H9 (cell line): ENCODE data around the gene AMMECR1. TPM values are rescaled to one million over a fixed set of nuclear protein-coding genes. Genes with fewer than 3 reads are reported as not detected.

Experiments used
- DNase-seq: peaks from one replicate; pipeline ENCODE4 v3.0.0-alpha.2; 2017
- H2AFZ ChIP-seq: one replicate; pipeline ENCODE4 v1.6.1; 2013; ENCODE audit warnings: mild to moderate bottlenecking, low read length, control low read depth, moderate library complexity
- H2AK5ac ChIP-seq: 2 replicates; pipeline ENCODE4 v1.6.1; 2013; ENCODE audit warnings: low read length, control low read depth, mixed read lengths; ENCODE audit not compliant: insufficient read length
- H2BK120ac ChIP-seq: one replicate; pipeline ENCODE4 v1.6.1; 2013; ENCODE audit warnings: low read depth, mild to moderate bottlenecking, low read length, control low read depth, inconsistent platforms; ENCODE audit not compliant: poor library complexity, severe bottlenecking
- H2BK12ac ChIP-seq: 2 replicates; pipeline ENCODE4 v1.6.1; 2013; ENCODE audit warnings: low read length, control low read depth, mixed read lengths, low read depth; ENCODE audit not compliant: insufficient read length
- H2BK15ac ChIP-seq: 2 replicates; pipeline ENCODE4 v1.6.1; 2013; ENCODE audit warnings: low read depth, low read length, control low read depth
- H2BK20ac ChIP-seq: one replicate; pipeline ENCODE4 v1.6.1; 2013; ENCODE audit warnings: low read depth, mild to moderate bottlenecking, low read length, control low read depth, inconsistent platforms; ENCODE audit not compliant: poor library complexity, severe bottlenecking
- H2BK5ac ChIP-seq: 2 replicates; pipeline ENCODE4 v1.6.1; 2013; ENCODE audit warnings: low read length, control low read depth, mixed read lengths; ENCODE audit not compliant: insufficient read length
- H3K14ac ChIP-seq: 2 replicates; pipeline ENCODE4 v1.6.1; 2013; ENCODE audit warnings: low read length, control low read depth; ENCODE audit not compliant: insufficient read depth
- H3K18ac ChIP-seq: 2 replicates; pipeline ENCODE4 v1.6.1; 2013; ENCODE audit warnings: low read depth, mild to moderate bottlenecking, mixed read lengths, low read length, control low read depth; ENCODE audit not compliant: insufficient read length
- H3K23ac ChIP-seq: 2 replicates; pipeline ENCODE4 v1.6.1; 2013; ENCODE audit warnings: low read length, control low read depth, mixed read lengths, low read depth; ENCODE audit not compliant: insufficient read length
- H3K23me2 ChIP-seq: 2 replicates; pipeline ENCODE4 v1.6.1; 2013; ENCODE audit warnings: low read depth, mild to moderate bottlenecking, mixed read lengths, low read length, control low read depth; ENCODE audit not compliant: insufficient read length, poor library complexity, severe bottlenecking
- H3K27ac ChIP-seq: 2 replicates; pipeline ENCODE4 v1.5.1; 2013; ENCODE audit warnings: low read length, control low read depth, mixed read lengths, low read depth; ENCODE audit not compliant: insufficient read length
- H3K27me3 ChIP-seq: 2 replicates; pipeline ENCODE4 v1.6.1; 2013; ENCODE audit warnings: low read length, control low read depth, inconsistent platforms; ENCODE audit not compliant: insufficient read depth
- H3K4ac ChIP-seq: 2 replicates; pipeline ENCODE4 v1.6.1; 2013; ENCODE audit warnings: low read depth, mild to moderate bottlenecking, control low read depth, inconsistent platforms, low read length, moderate library complexity
- H3K4me1 ChIP-seq: 2 replicates; pipeline ENCODE4 v1.6.1; 2013; ENCODE audit warnings: low read length, control low read depth, inconsistent platforms; ENCODE audit not compliant: insufficient read depth
- H3K4me2 ChIP-seq: 2 replicates; pipeline ENCODE4 v1.6.1; 2013; ENCODE audit warnings: low read length, control low read depth, mixed read lengths; ENCODE audit not compliant: insufficient read length, insufficient read depth
- H3K56ac ChIP-seq: 2 replicates; pipeline ENCODE4 v1.6.1; 2013; ENCODE audit warnings: low read depth, mild to moderate bottlenecking, mixed read lengths, low read length, control low read depth; ENCODE audit not compliant: insufficient read length
- H3K79me1 ChIP-seq: 2 replicates; pipeline ENCODE4 v1.6.1; 2013; ENCODE audit warnings: low read depth, mild to moderate bottlenecking, moderate library complexity, low read length, control low read depth, inconsistent platforms; ENCODE audit not compliant: insufficient read depth, poor library complexity, severe bottlenecking
- H3K79me2 ChIP-seq: 2 replicates; pipeline ENCODE4 v1.6.1; 2013; ENCODE audit warnings: low read length, control low read depth, inconsistent platforms; ENCODE audit not compliant: insufficient read depth
- H3K9ac ChIP-seq: 2 replicates; pipeline ENCODE4 v1.6.1; 2013; ENCODE audit warnings: low read length, control low read depth, mixed read lengths; ENCODE audit not compliant: insufficient read length; ENCODE audit errors: extremely low read depth
- H3K9me3 ChIP-seq: one replicate; pipeline ENCODE4 v1.6.1; 2013; ENCODE audit warnings: low read depth, low read length, inconsistent platforms; ENCODE audit not compliant: control insufficient read depth
- H3T11ph ChIP-seq: one replicate; pipeline ENCODE4 v1.6.1; 2013; ENCODE audit warnings: mild to moderate bottlenecking, low read length, control low read depth, inconsistent platforms
- H4K20me1 ChIP-seq: one replicate; pipeline ENCODE4 v1.6.1; 2013; ENCODE audit not compliant: control insufficient read depth, insufficient read length, insufficient read depth
- H4K5ac ChIP-seq: 2 replicates; pipeline ENCODE4 v1.6.1; 2013; ENCODE audit warnings: low read depth, mild to moderate bottlenecking, mixed read lengths, low read length, control low read depth; ENCODE audit not compliant: insufficient read length
- H4K8ac ChIP-seq: replicated peaks from 2 replicates; pipeline ENCODE4 v1.6.1; 2013; ENCODE audit warnings: low read length, control low read depth, mixed read lengths, low read depth; ENCODE audit not compliant: insufficient read length
- H4K91ac ChIP-seq: 2 replicates; pipeline ENCODE4 v1.6.1; 2013; ENCODE audit warnings: low read depth, mild to moderate bottlenecking, moderate library complexity, mixed read lengths, low read length, control low read depth; ENCODE audit not compliant: insufficient read length
- H3K27ac Mint-ChIP-seq, 3 experiments: 2 replicates in 2 of 3; 3 replicates in 1 of 3; pipeline ENCODE4 v1.8.0; 2020 to 2021; ENCODE audit warnings: mixed read lengths in 3 of 3, mild to moderate bottlenecking in 1 of 3, moderate library complexity in 1 of 3
- H3K27me3 Mint-ChIP-seq: 2 replicates; pipeline ENCODE4 v1.8.0; 2021; ENCODE audit warnings: low read depth, mild to moderate bottlenecking, moderate library complexity, mixed read lengths
- H3K36me3 Mint-ChIP-seq, 3 experiments: 2 replicates in 2 of 3; 3 replicates in 1 of 3; pipeline ENCODE4 v1.8.0; 2020 to 2021; ENCODE audit warnings: low read depth in 3 of 3, mixed read lengths in 3 of 3; ENCODE audit not compliant: insufficient read depth in 1 of 3
- H3K4me1 Mint-ChIP-seq, 2 experiments: 2 replicates each; pipeline ENCODE4 v1.8.0; 2020; ENCODE audit warnings: mixed read lengths in 2 of 2
- H3K4me3 Mint-ChIP-seq, 2 experiments: 2 replicates in 1 of 2; 3 replicates in 1 of 2; pipeline ENCODE4 v1.8.0; 2020 to 2021; ENCODE audit warnings: mild to moderate bottlenecking in 2 of 2, mixed read lengths in 2 of 2, moderate library complexity in 1 of 2
- H3K9me3 Mint-ChIP-seq, 2 experiments: 2 replicates in 1 of 2; 3 replicates in 1 of 2; pipeline ENCODE4 v1.8.0; 2020; ENCODE audit warnings: mild to moderate bottlenecking in 2 of 2, mixed read lengths in 2 of 2, moderate library complexity in 1 of 2
- WGBS: extraction: QIAGEN DNeasy Blood & Tissue Kit; methylation state at CpG from one replicate; pipeline ENCODE4 v1.1.7; 2013; ENCODE audit warnings: missing lambda C conversion rate, low lambda C conversion rate, mixed read lengths; ENCODE audit not compliant: insufficient read length; ENCODE audit errors: extremely low coverage; 5-methylcytosine and 5-hydroxymethylcytosine counted together
- total RNA-seq: library from RNA; stranded (reverse); gene quantifications from 2 replicates; pipeline ENCODE4 v1.2.1, GENCODE V29; 2021
- TF ChIP-seq, protein P1 (sequence below): fragments of 200-600 bp; sonication (generic); conservative IDR thresholded peaks from 3 replicates; pipeline ENCODE4 v1.8.0; 2021; ENCODE audit warnings: antibody characterized with exemption, mild to moderate bottlenecking

The AMMECR1 gene
- total RNA-seq, 1 experiment from 2014 or later: 28.5 TPM

DNA sequence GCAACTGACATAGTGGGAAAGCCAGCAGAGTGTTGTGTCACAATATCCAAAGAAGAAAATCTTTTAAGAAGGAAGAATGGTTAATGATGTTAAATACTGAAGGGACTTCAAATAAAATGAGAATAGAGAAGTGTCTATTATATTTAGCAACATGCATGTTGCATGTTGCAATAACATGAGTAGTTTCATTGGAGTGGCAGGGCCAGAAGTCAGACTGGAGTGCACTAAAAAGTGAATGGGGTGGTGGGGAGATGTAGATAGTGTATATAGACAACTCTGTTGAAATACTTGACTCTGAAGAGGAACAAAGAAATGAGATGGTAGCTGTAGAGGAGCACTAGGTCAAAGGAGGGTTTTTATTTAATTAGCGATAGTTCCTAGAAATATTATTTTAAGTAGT lies 9.5 kb upstream of the AMMECR1 start:
- no peak overlapping the region for H3K4me3 Mint-ChIP-seq
- Histone ChIP-seq H3K23ac (no peak overlapping the region), H3K27me3 (no peaks in the 10 kb centered on the region), H3T11ph (no peak overlapping the region), H2BK12ac (no peak overlapping the region), H2BK5ac (no peak overlapping the region), H3K79me2 (no peaks in the 10 kb centered on the region), H3K27ac (no peak overlapping the region), H3K4me1 (no peaks in the 10 kb centered on the region; the same call in 1 of the 2 replicates), H3K23me2 (no peaks in the 10 kb centered on the region), H3K4ac (no peak overlapping the region), H3K9me3 (no peaks in the 10 kb centered on the region), H2BK20ac (no peak overlapping the region), H4K5ac (no peak overlapping the region), H3K14ac (no peak overlapping the region), H3K79me1 (no peaks in the 10 kb centered on the region), H3K56ac (no peak overlapping the region), H4K20me1 (no peaks in the 10 kb centered on the region), H4K91ac (no peak overlapping the region), H3K4me2 (no peak overlapping the region), H3K18ac (no peak overlapping the region), H2AK5ac (no peak overlapping the region), H2BK15ac (no peak overlapping the region), H4K8ac (no peak overlapping the region), H2BK120ac (no peak overlapping the region), H2AFZ (no peak overlapping the region), H3K9ac (no peak overlapping the region)
- no CpG with 5 or more reads among the region's 1 CpG for WGBS
- H3K4me1 Mint-ChIP-seq: peaks cover 6 to 9% of the 10 kb centered on the region in 2 experiments
- H3K36me3 Mint-ChIP-seq: no peaks in the 10 kb centered on the region
- no peaks in the 10 kb centered on the region for H3K27me3 Mint-ChIP-seq
- H3K27ac Mint-ChIP-seq: no peak overlapping the region
- DNase-seq: no peak
- TF ChIP-seq, protein P1, sequence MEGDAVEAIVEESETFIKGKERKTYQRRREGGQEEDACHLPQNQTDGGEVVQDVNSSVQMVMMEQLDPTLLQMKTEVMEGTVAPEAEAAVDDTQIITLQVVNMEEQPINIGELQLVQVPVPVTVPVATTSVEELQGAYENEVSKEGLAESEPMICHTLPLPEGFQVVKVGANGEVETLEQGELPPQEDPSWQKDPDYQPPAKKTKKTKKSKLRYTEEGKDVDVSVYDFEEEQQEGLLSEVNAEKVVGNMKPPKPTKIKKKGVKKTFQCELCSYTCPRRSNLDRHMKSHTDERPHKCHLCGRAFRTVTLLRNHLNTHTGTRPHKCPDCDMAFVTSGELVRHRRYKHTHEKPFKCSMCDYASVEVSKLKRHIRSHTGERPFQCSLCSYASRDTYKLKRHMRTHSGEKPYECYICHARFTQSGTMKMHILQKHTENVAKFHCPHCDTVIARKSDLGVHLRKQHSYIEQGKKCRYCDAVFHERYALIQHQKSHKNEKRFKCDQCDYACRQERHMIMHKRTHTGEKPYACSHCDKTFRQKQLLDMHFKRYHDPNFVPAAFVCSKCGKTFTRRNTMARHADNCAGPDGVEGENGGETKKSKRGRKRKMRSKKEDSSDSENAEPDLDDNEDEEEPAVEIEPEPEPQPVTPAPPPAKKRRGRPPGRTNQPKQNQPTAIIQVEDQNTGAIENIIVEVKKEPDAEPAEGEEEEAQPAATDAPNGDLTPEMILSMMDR: no peak
- H3K9me3 Mint-ChIP-seq: peaks cover 3 to 6% of the 10 kb centered on the region in 2 experiments; a peak in 1 of 5 replicates
